HEK293T (cell line): ENCODE data around the gene TTYH2.

Experiments
- CTCF ChIA-PET: fragments of 350-600 bp; formaldehyde crosslinking; extraction: SDS; loops from one replicate; lab custom pipeline; 2021; ENCODE audit warnings: antibody characterized with exemption, inconsistent platforms; lab: Yijun Ruan, JAX
- POLR2A ChIA-PET: fragments of 350-600 bp; formaldehyde crosslinking; extraction: SDS; loops from one replicate; lab custom pipeline; 2020; ENCODE audit warnings: antibody characterized with exemption, inconsistent platforms; lab: Yijun Ruan, JAX
- DNase-seq: peaks from one replicate; pipeline ENCODE4 v3.0.0; 2012; ENCODE audit warnings: mixed read lengths; ENCODE audit errors: extremely low spot score
- ARNT ChIP-seq: fragments of 450-650 bp; IDR thresholded peaks from 2 replicates; pipeline ENCODE4 v1.6.1; 2017; ENCODE audit warnings: mild to moderate bottlenecking
- BHLHE40 ChIP-seq: fragments of 450-650 bp; IDR thresholded peaks from 2 replicates; pipeline ENCODE4 v1.6.1; 2016; ENCODE audit warnings: mild to moderate bottlenecking, moderate library complexity, borderline replicate concordance
- CTBP1 ChIP-seq: fragments of 450-650 bp; IDR thresholded peaks from 2 replicates; pipeline ENCODE4 v1.6.1; 2016; ENCODE audit warnings: borderline replicate concordance
- ELF4 ChIP-seq: fragments of 450-650 bp; IDR thresholded peaks from 2 replicates; pipeline ENCODE4 v1.6.1; 2017; ENCODE audit warnings: antibody characterized with exemption
- FOXA1 ChIP-seq: fragments of 450-650 bp; IDR thresholded peaks from 2 replicates; pipeline ENCODE4 v1.6.1; 2016; ENCODE audit warnings: mild to moderate bottlenecking
- FOXK2 ChIP-seq: fragments of 450-650 bp; IDR thresholded peaks from 2 replicates; pipeline ENCODE4 v1.6.1; 2016; ENCODE audit warnings: mild to moderate bottlenecking
- FOXM1 ChIP-seq: fragments of 450-650 bp; IDR thresholded peaks from 2 replicates; pipeline ENCODE4 v1.6.1; 2017; ENCODE audit warnings: mild to moderate bottlenecking, borderline replicate concordance
- HDGF ChIP-seq: fragments of 450-650 bp; IDR thresholded peaks from 2 replicates; pipeline ENCODE4 v1.6.1; 2017; ENCODE audit warnings: antibody characterized with exemption, borderline replicate concordance
- L3MBTL2 ChIP-seq: fragments of 450-650 bp; conservative IDR thresholded peaks from 2 replicates; pipeline ENCODE4 v1.6.1; 2016; ENCODE audit warnings: mild to moderate bottlenecking
- LEF1 ChIP-seq: fragments of 450-650 bp; IDR thresholded peaks from 2 replicates; pipeline ENCODE4 v1.6.1; 2017; ENCODE audit warnings: mild to moderate bottlenecking, borderline replicate concordance
- NFRKB ChIP-seq: fragments of 450-650 bp; IDR thresholded peaks from 2 replicates; pipeline ENCODE4 v1.6.1; 2016; ENCODE audit warnings: mild to moderate bottlenecking, moderate library complexity
- PKNOX1 ChIP-seq: fragments of 450-650 bp; IDR thresholded peaks from 2 replicates; pipeline ENCODE4 v1.6.1; 2016
- SP1 ChIP-seq: fragments of 450-650 bp; IDR thresholded peaks from 2 replicates; pipeline ENCODE4 v1.6.1; 2017
- SUZ12 ChIP-seq: fragments of 450-650 bp; IDR thresholded peaks from 2 replicates; pipeline ENCODE4 v1.6.1; 2016; ENCODE audit warnings: mild to moderate bottlenecking
- TARDBP ChIP-seq: fragments of 450-650 bp; IDR thresholded peaks from 2 replicates; pipeline ENCODE4 v1.6.1; 2016
- ZNF384 ChIP-seq: fragments of 450-650 bp; IDR thresholded peaks from 2 replicates; pipeline ENCODE4 v1.6.1; 2016

The TTYH2 gene

GRCh38 chr17:74202938-74203337 lies 10.4 kb upstream of the TTYH2 start:
- ChIA-PET CTCF (interaction anchor here (0.6 to 0.7 kb wide), 2 partner anchors 229 to 559 kb away, joined by 3 to 4 read pairs; no protein-coding TSS in a partner anchor), POLR2A (interaction anchor here (0.7 to 1.9 kb wide), 8 partner anchors 8 to 93 kb away, joined by 3 to 10 read pairs (median 3); partner anchors contain the start of gene TTYH2)
- TF ChIP-seq BHLHE40 (no peak), SP1 (no peak), LEF1 (no peak), ZNF384 (no peak), PKNOX1 (no peak), ARNT (no peak), CTBP1 (no peak), HDGF (no peak), L3MBTL2 (no peak), SUZ12 (no peak), FOXK2 (no peak), FOXA1 (no peak)
- DNase-seq = no peak

GRCh38 chr17:74203439-74204240 lies 9.7 kb upstream of the TTYH2 start, which contains the start of gene RPL38:
RPL38 (plus strand) TSS chr17:74203678; CDS start chr17:74203956, 278 bp downstream.
- peak; percentile 91 for DNase-seq
- POLR2A ChIA-PET = interaction anchor here (0.7 to 1.9 kb wide), 13 partner anchors 8 to 186 kb away, joined by 3 to 10 read pairs (median 3); partner anchors contain the start of gene TTYH2
- no peak for TF ChIP-seq SP1
- TF ChIP-seq HDGF = no peak
- no peak for TF ChIP-seq ZNF384
- 0 out of 2 replicates have a peak, but pooled peaks have one; percentile 4 for TF ChIP-seq ARNT
- TF ChIP-seq BHLHE40 = no peak
- no peak for TF ChIP-seq SUZ12
- no peak for TF ChIP-seq FOXM1
- TF ChIP-seq FOXA1 = no peak
- TF ChIP-seq CTBP1 = peak; percentile 21; the same call in 1 of the 2 replicates
- no peak for TF ChIP-seq FOXK2
- TF ChIP-seq LEF1 = no peak; the same call in 1 of the 2 replicates
- peak; percentile 96 for TF ChIP-seq ELF4
- TF ChIP-seq TARDBP = no peak
- no peak; the same call in 1 of the 2 replicates for TF ChIP-seq L3MBTL2
- no peak for TF ChIP-seq PKNOX1
- TF ChIP-seq NFRKB = 0 out of 2 replicates have a peak, but pooled peaks have one; percentile 46
- CTCF ChIA-PET = interaction anchor here (0.7 kb wide), 1 partner anchor 229 kb away, joined by 3 read pairs; no protein-coding TSS in a partner anchor

- POLR2A ChIA-PET = interaction anchor here (0.7 to 1.9 kb wide), 8 partner anchors 8 to 187 kb away, joined by 3 to 10 read pairs (median 4); partner anchors contain the start of gene TTYH2
- CTCF ChIA-PET = no interaction called here
- no peak for DNase-seq
- TF ChIP-seq PKNOX1 = no peak
- no peak for TF ChIP-seq ZNF384
Observed at GRCh38 chr17:74204474-74204873, 8.9 kb upstream of the TTYH2 start.

- TF ChIP-seq SUZ12 = no peak
- TF ChIP-seq L3MBTL2 = no peak
- no peak for TF ChIP-seq HDGF
- no peak for TF ChIP-seq NFRKB
- TF ChIP-seq ARNT = no peak
- no peak for TF ChIP-seq BHLHE40
- TF ChIP-seq TARDBP = no peak
- TF ChIP-seq ZNF384 = no peak
- TF ChIP-seq LEF1 = no peak
- no peak for TF ChIP-seq CTBP1
- TF ChIP-seq FOXK2 = no peak
- TF ChIP-seq FOXA1 = no peak
- TF ChIP-seq FOXM1 = no peak
- DNase-seq = no peak
- CTCF ChIA-PET = no interaction called here
- POLR2A ChIA-PET = interaction anchor here (1.9 kb wide), 1 partner anchor 9 kb away, joined by 6 read pairs; no protein-coding TSS in a partner anchor
Observed at GRCh38 chr17:74205274-74205673, 8.1 kb upstream of the TTYH2 start.

- TF ChIP-seq L3MBTL2 (no peak), ZNF384 (peak; percentile 74), SP1 (no peak), PKNOX1 (no peak), NFRKB (no peak)
- POLR2A ChIA-PET = interaction anchor here (0.9 kb wide), 1 partner anchor 530 kb away, joined by 4 read pairs; no protein-coding TSS in a partner anchor
- no peak for DNase-seq
- CTCF ChIA-PET = interaction anchor here (0.7 kb wide), 1 partner anchor 26 kb away, joined by 5 read pairs; no protein-coding TSS in a partner anchor
Observed at GRCh38 chr17:74206332-74206818, 7.0 kb upstream of the TTYH2 start.
